Cardiac fibroblast (primary cell): ENCODE measurements around the gene TBC1D5.
"Not testable (repeated sequence)": the region's sequence is repeated elsewhere in the genome, so short reads cannot be mapped to it uniquely, and the experiment has no call there.

ENCODE experiments used
- DNase-seq, 2 donors: peaks; one replicate each; pipeline versions ENCODE4 v3.0.0 to v3.0.0-alpha.2; 2010; ENCODE audit warnings: low read depth in 2 of 2
- H3K4me3 ChIP-seq, 2 donors: replicated peaks in 1 of 2; 1 replicate in 1 of 2; 2 replicates in 1 of 2; pipeline ENCODE4 v1.5.1; 2011; ENCODE audit warnings: low read depth in 2 of 2, low read length in 2 of 2, mild to moderate bottlenecking in 2 of 2, moderate library complexity in 1 of 2
- CTCF ChIP-seq: IDR thresholded peaks from one replicate; pipeline ENCODE4 v1.5.1; 2011; ENCODE audit warnings: low read depth, mild to moderate bottlenecking, low read length, inconsistent platforms

TBC1D5 gene

DNA sequence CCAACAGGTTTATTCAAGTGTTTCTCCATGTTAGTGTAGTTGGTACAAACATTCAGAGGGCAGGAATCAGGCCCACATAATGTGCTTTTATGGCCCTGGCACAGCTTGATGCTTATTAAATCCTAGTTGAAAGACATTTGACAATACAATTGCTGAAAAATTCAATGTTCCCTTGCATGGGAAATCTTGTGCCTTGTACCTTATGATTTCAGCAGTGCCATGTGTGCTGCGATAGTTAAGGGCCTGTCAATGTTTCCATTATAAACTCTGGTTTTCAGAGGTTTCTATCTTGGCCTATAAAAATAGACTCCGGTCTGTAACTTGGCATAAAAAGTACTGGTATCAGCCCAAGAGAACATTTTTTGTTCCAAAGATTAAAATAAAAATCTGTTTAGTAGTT lies 207.2 kb downstream of the TBC1D5 start:
- H3K4me3 ChIP-seq: no peak overlapping the region
- no peak for DNase-seq

DNA sequence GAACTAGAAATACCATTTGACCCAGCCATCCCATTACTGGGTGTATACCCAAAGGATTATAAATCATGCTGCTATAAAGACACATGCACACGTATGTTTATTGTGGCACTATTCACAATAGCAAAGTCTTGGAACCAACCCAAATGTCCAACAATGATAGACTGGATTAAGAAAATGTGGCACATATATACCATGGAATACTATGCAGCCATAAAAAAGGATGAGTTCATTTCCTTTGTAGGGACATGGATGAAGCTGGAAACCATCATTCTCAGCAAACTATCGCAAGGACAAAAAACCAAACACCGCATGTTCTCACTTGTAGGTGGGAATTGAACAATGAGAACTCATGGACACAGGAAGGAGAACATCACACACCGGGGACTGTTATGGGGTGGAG lies 210.0 kb downstream of the TBC1D5 start:
- not testable (repeated sequence) for DNase-seq, H3K4me3 ChIP-seq

More for the DNA sequence above, 207.2 kb downstream of the TBC1D5 start:
- no peak for TF ChIP-seq CTCF

DNA sequence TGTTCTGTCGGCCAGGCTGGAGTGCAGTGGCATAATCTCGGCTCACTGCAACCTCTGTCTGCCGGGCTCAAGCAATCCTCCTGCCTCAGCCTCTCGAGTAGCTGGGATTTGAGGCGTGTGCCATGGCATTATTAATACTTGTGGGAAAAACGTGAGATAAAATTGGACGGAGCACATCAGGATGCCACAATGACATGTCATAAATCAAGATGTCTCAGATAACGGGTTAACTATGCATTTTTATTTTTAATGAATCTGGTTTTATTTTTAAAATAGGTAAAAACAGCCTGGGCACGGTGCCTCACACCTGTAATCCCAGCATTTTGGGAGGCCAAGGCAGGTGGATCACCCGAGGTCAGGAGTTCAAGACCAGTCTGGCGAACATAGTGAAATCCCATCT lies 212.8 kb downstream of the TBC1D5 start:
- no peak for DNase-seq
- no peak for TF ChIP-seq CTCF
- no peak overlapping the region for H3K4me3 ChIP-seq

DNA sequence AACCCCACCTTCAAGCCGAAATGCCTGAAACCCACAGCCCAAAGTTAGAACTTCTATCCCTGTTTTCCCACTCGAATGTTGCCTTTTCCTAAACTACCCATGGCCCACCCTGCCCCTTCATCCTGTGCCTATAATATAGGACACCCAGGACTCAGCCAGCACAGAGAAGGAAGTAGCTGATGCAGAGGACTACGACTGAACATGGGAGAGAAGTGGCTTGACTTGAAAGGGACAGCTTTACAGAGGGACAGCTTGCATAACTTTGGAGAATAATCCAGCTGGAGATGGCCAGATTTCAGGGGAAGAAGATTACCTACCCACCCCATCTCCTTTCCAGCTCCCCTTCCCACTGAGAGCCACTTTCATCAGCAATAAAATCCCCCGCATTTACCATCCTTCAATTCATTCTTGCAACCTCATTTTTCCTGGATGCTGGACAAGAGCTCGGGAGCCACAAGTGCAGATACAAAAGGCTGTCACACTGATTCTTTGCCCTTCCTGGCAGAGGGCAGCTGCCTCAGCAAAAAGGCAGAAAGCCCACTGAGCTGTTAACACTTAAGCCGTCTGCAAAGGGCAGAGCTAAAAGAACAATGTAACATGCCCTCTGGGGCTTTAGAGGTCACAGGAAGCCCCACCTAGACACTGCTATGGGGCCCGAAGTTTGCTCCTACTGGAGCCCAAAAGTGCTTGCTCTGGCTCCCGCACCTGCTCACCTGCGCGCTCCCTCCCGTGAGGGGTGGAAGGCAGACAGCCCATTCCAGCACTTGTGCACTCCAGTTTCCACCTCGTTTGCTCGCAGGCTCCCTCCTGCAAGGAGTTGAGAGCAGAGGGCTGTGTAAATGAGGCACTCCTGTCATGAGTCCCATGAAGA lies 224.0 kb downstream of the TBC1D5 start:
- TF ChIP-seq CTCF: no peak
- H3K4me3 ChIP-seq: no peak overlapping the region

DNA sequence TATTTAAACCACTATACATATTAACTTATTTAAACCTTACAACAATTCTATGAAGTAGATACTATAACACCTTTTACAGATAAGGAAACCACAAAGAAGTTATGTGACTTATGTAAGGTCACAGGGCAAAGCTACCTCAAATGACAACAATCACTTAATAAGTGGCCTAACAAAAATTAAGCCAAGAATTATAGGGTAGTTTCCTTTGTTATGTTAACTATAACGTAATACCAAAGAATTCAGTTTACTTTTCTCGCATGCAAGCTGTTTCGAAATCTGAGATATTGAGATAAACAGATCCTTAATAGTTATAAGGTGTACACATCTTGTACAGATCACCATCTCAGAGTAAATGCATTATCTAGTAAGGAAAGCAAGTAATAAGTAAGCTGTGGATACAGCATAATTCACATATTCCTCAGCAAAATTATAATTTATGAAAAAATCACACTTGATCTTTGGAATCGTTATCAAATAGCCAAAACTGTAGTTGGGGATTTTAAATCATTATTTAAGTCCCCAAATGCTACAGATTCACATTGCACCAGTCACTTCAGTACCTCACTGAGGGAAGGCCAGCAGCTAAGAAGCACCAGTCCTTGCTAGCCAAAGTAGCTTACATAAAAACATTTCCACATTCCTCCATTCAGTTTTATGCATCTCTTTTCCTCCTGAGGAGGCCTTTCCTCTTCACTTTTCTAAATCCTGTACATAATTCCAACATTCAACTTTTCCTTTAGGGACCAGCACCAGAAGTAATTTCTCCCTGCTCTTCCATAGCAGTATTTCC lies 226.8 kb downstream of the TBC1D5 start:
- peak in 1 of 2 donors; percentile 5 for DNase-seq
- no peak for TF ChIP-seq CTCF
- no peak overlapping the region for H3K4me3 ChIP-seq

More for the DNA sequence above, 224.0 kb downstream of the TBC1D5 start:
- no peak for DNase-seq

- DNase-seq: no peak
- TF ChIP-seq CTCF: no peak
- no peak overlapping the region for H3K4me3 ChIP-seq
Observed at GRCh38 chr3:17514597-17514996, 227.8 kb downstream of the TBC1D5 start.

- no peak for DNase-seq
- H3K4me3 ChIP-seq: no peak overlapping the region
- TF ChIP-seq CTCF: no peak
Observed at GRCh38 chr3:17510265-17510664, 232.2 kb downstream of the TBC1D5 start.
